ENCODE data around the gene LIX1.

LIX1 gene

GRCh38 chr5:97101189-97101910, 41.1 kb downstream of the LIX1 start:
- H3K4me1 ChIP-seq (ENCODE audit: insufficient read depth, low read length): peaks cover 20% of the 10 kb centered on the region
- H3K9ac ChIP-seq (ENCODE audit: low read length): no peak overlapping the region
- no peaks in the 10 kb centered on the region for H3K36me3 ChIP-seq (ENCODE audit: insufficient read depth, low read length)
- no peak overlapping the region for H3K4me3 ChIP-seq (ENCODE audit: low read depth in 1 of 2, low read length in 2 of 2)
- no peak overlapping the region for H3K27ac ChIP-seq (ENCODE audit: low read depth, low read length)
- no peaks in the 10 kb centered on the region for H3K27me3 ChIP-seq (ENCODE audit: control insufficient read depth in 1 of 2, insufficient read depth in 2 of 2, low read length in 2 of 2)
- no peaks in the 10 kb centered on the region for H3K9me3 ChIP-seq (ENCODE audit: low read length)

GRCh38 chr5:97100476-97100875, 41.9 kb downstream of the LIX1 start:
- no peak overlapping the region for H3K4me3 ChIP-seq (ENCODE audit: low read depth in 1 of 2, low read length in 2 of 2)
- no peaks in the 10 kb centered on the region for H3K9me3 ChIP-seq (ENCODE audit: low read length)
- H3K36me3 ChIP-seq (ENCODE audit: insufficient read depth, low read length): no peaks in the 10 kb centered on the region
- no peak overlapping the region for H3K27ac ChIP-seq (ENCODE audit: low read depth, low read length)
- no peaks in the 10 kb centered on the region for H3K27me3 ChIP-seq (ENCODE audit: control insufficient read depth in 1 of 2, insufficient read depth in 2 of 2, low read length in 2 of 2)
- peaks cover 11% of the 10 kb centered on the region for H3K4me1 ChIP-seq (ENCODE audit: insufficient read depth, low read length)
- H3K9ac ChIP-seq (ENCODE audit: low read length): no peak overlapping the region

- no peaks in the 10 kb centered on the region for H3K9me3 ChIP-seq (ENCODE audit: low read length)
- H3K36me3 ChIP-seq (ENCODE audit: insufficient read depth, low read length): no peaks in the 10 kb centered on the region
- no peak overlapping the region for H3K4me3 ChIP-seq (ENCODE audit: low read depth in 1 of 2, low read length in 2 of 2)
- H3K4me1 ChIP-seq (ENCODE audit: insufficient read depth, low read length): peaks cover 11% of the 10 kb centered on the region
- H3K27me3 ChIP-seq (ENCODE audit: control insufficient read depth in 1 of 2, insufficient read depth in 2 of 2, low read length in 2 of 2): no peaks in the 10 kb centered on the region
- H3K9ac ChIP-seq (ENCODE audit: low read length): no peak overlapping the region
- no peak overlapping the region for H3K27ac ChIP-seq (ENCODE audit: low read depth, low read length)
These were observed 43.5 kb downstream of the LIX1 start for GRCh38 chr5:97098922-97099321.

GRCh38 chr5:97097326-97098230, 44.8 kb downstream of the LIX1 start:
- no peak overlapping the region for H3K27ac ChIP-seq (ENCODE audit: low read depth, low read length)
- no peaks in the 10 kb centered on the region for H3K9me3 ChIP-seq (ENCODE audit: low read length)
- no peak overlapping the region for H3K9ac ChIP-seq (ENCODE audit: low read length)
- H3K36me3 ChIP-seq (ENCODE audit: insufficient read depth, low read length): no peaks in the 10 kb centered on the region
- H3K4me3 ChIP-seq (ENCODE audit: low read depth in 1 of 2, low read length in 2 of 2): no peak overlapping the region
- H3K27me3 ChIP-seq (ENCODE audit: control insufficient read depth in 1 of 2, insufficient read depth in 2 of 2, low read length in 2 of 2): no peaks in the 10 kb centered on the region
- H3K4me1 ChIP-seq (ENCODE audit: insufficient read depth, low read length): peaks cover 11% of the 10 kb centered on the region

- Histone ChIP-seq H3K27me3 (ENCODE audit: control insufficient read depth in 1 of 2, insufficient read depth in 2 of 2, low read length in 2 of 2) (no peaks in the 10 kb centered on the region), H3K27ac (ENCODE audit: low read depth, low read length) (no peak overlapping the region), H3K9ac (ENCODE audit: low read length) (no peak overlapping the region), H3K36me3 (ENCODE audit: insufficient read depth, low read length) (no peaks in the 10 kb centered on the region), H3K4me1 (ENCODE audit: insufficient read depth, low read length) (peaks cover 8% of the 10 kb centered on the region), H3K9me3 (ENCODE audit: low read length) (no peaks in the 10 kb centered on the region), H3K4me3 (ENCODE audit: low read depth in 1 of 2, low read length in 2 of 2) (no peak overlapping the region)
These were observed 45.6 kb downstream of the LIX1 start for GRCh38 chr5:97096846-97097245.

- Histone ChIP-seq H3K4me1 (ENCODE audit: insufficient read depth, low read length) (peaks cover 2% of the 10 kb centered on the region), H3K9ac (ENCODE audit: low read length) (no peak overlapping the region)
These were observed 46.2 kb downstream of the LIX1 start for GRCh38 chr5:97096191-97096590.

GRCh38 chr5:97095318-97095732, 47.1 kb downstream of the LIX1 start:
- no peak overlapping the region for H3K4me3 ChIP-seq (ENCODE audit: low read depth in 1 of 2, low read length in 2 of 2)
- no peak overlapping the region for H3K9ac ChIP-seq (ENCODE audit: low read length)
- H3K4me1 ChIP-seq (ENCODE audit: insufficient read depth, low read length): no peaks in the 10 kb centered on the region
- no peaks in the 10 kb centered on the region for H3K9me3 ChIP-seq (ENCODE audit: low read length)
- H3K27ac ChIP-seq (ENCODE audit: low read depth, low read length): no peak overlapping the region
- H3K36me3 ChIP-seq (ENCODE audit: insufficient read depth, low read length): no peaks in the 10 kb centered on the region
- H3K27me3 ChIP-seq (ENCODE audit: control insufficient read depth in 1 of 2, insufficient read depth in 2 of 2, low read length in 2 of 2): no peaks in the 10 kb centered on the region

More at GRCh38 chr5:97096191-97096590, 46.2 kb downstream of the LIX1 start:
- Histone ChIP-seq H3K27me3 (ENCODE audit: control insufficient read depth in 1 of 2, insufficient read depth in 2 of 2, low read length in 2 of 2) (no peaks in the 10 kb centered on the region), H3K4me3 (ENCODE audit: low read depth in 1 of 2, low read length in 2 of 2) (peak overlapping the region in 1 of 2 donors; percentile 3), H3K36me3 (ENCODE audit: insufficient read depth, low read length) (no peaks in the 10 kb centered on the region), H3K9me3 (ENCODE audit: low read length) (no peaks in the 10 kb centered on the region), H3K27ac (ENCODE audit: low read depth, low read length) (no peak overlapping the region)

GRCh38 chr5:97094579-97095317, 47.7 kb downstream of the LIX1 start:
- H3K27ac ChIP-seq (ENCODE audit: low read depth, low read length): no peak overlapping the region
- no peaks in the 10 kb centered on the region for H3K36me3 ChIP-seq (ENCODE audit: insufficient read depth, low read length)
- no peaks in the 10 kb centered on the region for H3K9me3 ChIP-seq (ENCODE audit: low read length)
- no peaks in the 10 kb centered on the region for H3K4me1 ChIP-seq (ENCODE audit: insufficient read depth, low read length)
- no peak overlapping the region for H3K9ac ChIP-seq (ENCODE audit: low read length)
- no peaks in the 10 kb centered on the region for H3K27me3 ChIP-seq (ENCODE audit: control insufficient read depth in 1 of 2, insufficient read depth in 2 of 2, low read length in 2 of 2)
- no peak overlapping the region for H3K4me3 ChIP-seq (ENCODE audit: low read depth in 1 of 2, low read length in 2 of 2)

- Histone ChIP-seq H3K27ac (ENCODE audit: low read depth, low read length) (no peak overlapping the region), H3K36me3 (ENCODE audit: insufficient read depth, low read length) (no peaks in the 10 kb centered on the region), H3K27me3 (ENCODE audit: control insufficient read depth in 1 of 2, insufficient read depth in 2 of 2, low read length in 2 of 2) (no peaks in the 10 kb centered on the region), H3K9me3 (ENCODE audit: low read length) (no peaks in the 10 kb centered on the region), H3K9ac (ENCODE audit: low read length) (no peak overlapping the region), H3K4me1 (ENCODE audit: insufficient read depth, low read length) (no peaks in the 10 kb centered on the region), H3K4me3 (ENCODE audit: low read depth in 1 of 2, low read length in 2 of 2) (no peak overlapping the region)
These were observed 49.2 kb downstream of the LIX1 start for GRCh38 chr5:97093193-97093592.

- Histone ChIP-seq H3K27me3 (ENCODE audit: control insufficient read depth in 1 of 2, insufficient read depth in 2 of 2, low read length in 2 of 2) (no peaks in the 10 kb centered on the region), H3K9ac (ENCODE audit: low read length) (no peak overlapping the region), H3K4me1 (ENCODE audit: insufficient read depth, low read length) (no peaks in the 10 kb centered on the region), H3K9me3 (ENCODE audit: low read length) (no peaks in the 10 kb centered on the region), H3K27ac (ENCODE audit: low read depth, low read length) (no peak overlapping the region), H3K36me3 (ENCODE audit: insufficient read depth, low read length) (no peaks in the 10 kb centered on the region), H3K4me3 (ENCODE audit: low read depth in 1 of 2, low read length in 2 of 2) (no peak overlapping the region)
These were observed 51.5 kb downstream of the LIX1 start for GRCh38 chr5:97090944-97091343.

- Histone ChIP-seq H3K9me3 (ENCODE audit: low read length) (no peaks in the 10 kb centered on the region), H3K27ac (ENCODE audit: low read depth, low read length) (no peak overlapping the region), H3K4me3 (ENCODE audit: low read depth in 1 of 2, low read length in 2 of 2) (no peak overlapping the region), H3K36me3 (ENCODE audit: insufficient read depth, low read length) (no peaks in the 10 kb centered on the region), H3K27me3 (ENCODE audit: control insufficient read depth in 1 of 2, insufficient read depth in 2 of 2, low read length in 2 of 2) (no peaks in the 10 kb centered on the region), H3K4me1 (ENCODE audit: insufficient read depth, low read length) (no peaks in the 10 kb centered on the region), H3K9ac (ENCODE audit: low read length) (no peak overlapping the region)
These were observed 53.1 kb downstream of the LIX1 start for GRCh38 chr5:97089149-97089801.

Measured in muscle layer of colon (tissue), 2 donors.